HG03439 (cell line): Measurements from ENCODE around the gene SUSD4.

ENCODE experiments used
- ATAC-seq: cut with Tn5 transposase; IDR thresholded peaks from one replicate; pipeline ENCODE4 v1.9.1; 2021; ENCODE audit warnings: mild to moderate bottlenecking, moderate library complexity; ENCODE audit not compliant: unreplicated experiment

SUSD4 gene

GRCh38 chr1:223331301-223331700 is 32.7 kb downstream of the SUSD4 start:
- no peak for ATAC-seq

GRCh38 chr1:223330466-223330865 is 33.5 kb downstream of the SUSD4 start:
- ATAC-seq, result no peak

GRCh38 chr1:223329664-223330415 is 34.1 kb downstream of the SUSD4 start:
- no peak for ATAC-seq

- ATAC-seq, result no peak
These were observed 34.7 kb downstream of the SUSD4 start for GRCh38 chr1:223329252-223329651.

GRCh38 chr1:223328566-223328965 is 35.4 kb downstream of the SUSD4 start:
- ATAC-seq, result no peak

- ATAC-seq, result no peak
These were observed 37.2 kb downstream of the SUSD4 start for GRCh38 chr1:223326776-223327175.

GRCh38 chr1:223323491-223324484 is 40.2 kb downstream of the SUSD4 start:
- ATAC-seq, result no peak

- no peak for ATAC-seq
These were observed 41.1 kb downstream of the SUSD4 start for GRCh38 chr1:223322868-223323267.

GRCh38 chr1:223320959-223321358 is 43.0 kb downstream of the SUSD4 start:
- ATAC-seq, result no peak

- no peak for ATAC-seq
These were observed 43.9 kb downstream of the SUSD4 start for GRCh38 chr1:223319905-223320580.

GRCh38 chr1:223319398-223319797 is 44.6 kb downstream of the SUSD4 start:
- ATAC-seq, result no peak

- ATAC-seq, result no peak
These were observed 47.9 kb downstream of the SUSD4 start for GRCh38 chr1:223316082-223316481.

GRCh38 chr1:223315665-223316064 is 48.3 kb downstream of the SUSD4 start:
- ATAC-seq, result no peak

- ATAC-seq, result no peak
These were observed 50.6 kb downstream of the SUSD4 start for GRCh38 chr1:223313415-223313754.

GRCh38 chr1:223312705-223313414 is 51.1 kb downstream of the SUSD4 start:
- no peak for ATAC-seq

GRCh38 chr1:223312273-223312672 is 51.7 kb downstream of the SUSD4 start:
- ATAC-seq, result no peak

GRCh38 chr1:223311826-223312225 is 52.1 kb downstream of the SUSD4 start:
- no peak for ATAC-seq

GRCh38 chr1:223308136-223308535 is 55.8 kb downstream of the SUSD4 start:
- no peak for ATAC-seq

GRCh38 chr1:223307544-223307943 is 56.4 kb downstream of the SUSD4 start:
- ATAC-seq, result no peak

- ATAC-seq, result no peak
These were observed 59.0 kb downstream of the SUSD4 start for GRCh38 chr1:223304931-223305330.

- ATAC-seq, result no peak
These were observed 62.6 kb downstream of the SUSD4 start for GRCh38 chr1:223301371-223301770.
